HG02870 (cell line): ENCODE data around the gene SLC27A2.

ENCODE experiments used
- ATAC-seq: cut with Tn5 transposase; IDR thresholded peaks from one replicate; pipeline ENCODE4 v1.9.1; 2021; ENCODE audit warnings: mild to moderate bottlenecking, moderate library complexity; ENCODE audit not compliant: unreplicated experiment

Gene SLC27A2

DNA sequence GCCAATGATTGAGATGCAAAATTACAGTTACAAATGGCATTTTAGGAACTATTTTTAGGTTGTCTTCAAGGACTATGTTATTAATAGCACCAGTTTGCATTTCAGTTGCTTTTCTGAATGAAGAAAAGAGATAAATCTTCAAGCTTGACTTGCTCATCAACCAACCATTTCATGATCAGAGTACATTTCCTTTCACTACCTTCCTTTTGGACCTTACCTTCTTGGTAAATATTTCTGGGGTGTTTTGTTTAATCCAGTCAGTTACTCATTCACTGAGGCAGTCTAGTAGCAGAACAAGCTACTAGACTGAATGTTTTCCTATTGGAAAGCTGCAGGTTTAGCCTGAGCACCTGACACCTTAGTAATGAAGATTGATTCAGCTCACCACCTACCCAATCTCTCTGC, 8.2 kb downstream of the SLC27A2 start:
- ATAC-seq = no peak

DNA sequence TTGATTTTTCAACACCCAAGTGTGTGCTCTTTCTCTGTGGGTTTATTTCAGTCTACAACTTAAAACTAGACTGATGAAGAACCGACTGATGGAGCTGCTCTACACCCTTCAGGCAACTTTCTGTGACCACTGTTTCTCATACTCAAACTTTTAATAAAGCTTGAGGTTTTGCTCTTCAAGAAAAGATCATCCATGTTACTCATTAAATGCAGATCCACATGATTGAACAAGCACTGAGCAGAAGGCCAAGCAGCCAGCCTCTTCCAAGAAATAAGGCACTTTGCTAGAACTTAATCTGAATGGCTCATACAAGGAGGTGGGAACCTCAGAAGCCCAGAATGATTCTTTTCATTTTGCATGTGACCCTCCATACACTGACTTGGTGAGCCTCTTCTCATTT, 8.7 kb downstream of the SLC27A2 start:
- ATAC-seq = no peak

DNA sequence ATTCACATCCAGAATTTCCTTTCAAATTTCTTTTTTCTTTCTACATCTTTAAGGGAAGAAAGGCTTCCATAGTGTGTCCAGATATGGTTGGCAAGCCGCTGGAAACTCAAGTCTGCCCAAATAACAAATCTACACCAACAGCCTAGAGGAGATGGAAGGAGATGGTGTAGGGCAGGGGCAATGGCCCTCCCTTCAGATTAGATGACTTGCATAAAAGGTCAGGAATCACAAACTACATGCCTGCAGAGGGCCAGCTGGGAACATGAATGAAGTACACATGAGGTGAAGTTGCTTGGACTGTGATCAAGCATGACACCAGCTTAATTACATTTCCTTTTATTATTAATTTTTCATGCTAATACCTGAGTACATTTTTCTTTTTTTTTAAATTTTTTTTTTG, 10.2 kb downstream of the SLC27A2 start:
- no peak for ATAC-seq

DNA sequence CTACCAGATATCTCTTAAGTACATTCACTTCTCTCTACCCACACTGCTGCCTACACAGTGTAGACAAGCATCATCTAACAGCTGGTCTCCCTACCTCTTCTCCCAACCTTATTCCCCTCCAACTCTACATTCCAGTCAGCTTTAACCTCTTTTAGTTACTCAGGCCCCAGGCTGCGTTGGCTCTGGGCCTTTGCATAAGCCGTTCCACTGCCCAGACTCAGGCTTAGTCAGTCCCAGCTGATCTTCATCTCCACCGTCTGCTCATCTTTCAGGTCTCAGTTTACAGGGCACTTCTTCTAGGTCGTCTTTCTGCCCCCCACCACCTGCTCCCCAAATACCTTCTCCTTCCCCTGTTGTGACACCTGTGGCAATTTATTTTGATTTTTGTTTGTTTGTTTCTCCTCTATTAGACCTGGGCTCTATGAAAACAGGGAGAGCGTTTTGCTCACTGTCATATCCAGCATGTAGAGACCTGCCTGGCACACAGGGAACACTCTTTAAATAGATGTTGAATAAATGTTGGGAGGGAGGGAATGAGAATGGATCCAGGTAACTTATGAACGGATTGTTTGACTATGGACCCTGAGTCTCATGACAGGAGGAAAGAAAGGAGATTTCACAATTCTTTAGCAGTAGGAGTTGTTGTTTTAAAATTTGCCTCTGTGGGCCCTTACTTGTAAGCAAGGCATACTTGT, 11.1 kb downstream of the SLC27A2 start:
- no peak for ATAC-seq

DNA sequence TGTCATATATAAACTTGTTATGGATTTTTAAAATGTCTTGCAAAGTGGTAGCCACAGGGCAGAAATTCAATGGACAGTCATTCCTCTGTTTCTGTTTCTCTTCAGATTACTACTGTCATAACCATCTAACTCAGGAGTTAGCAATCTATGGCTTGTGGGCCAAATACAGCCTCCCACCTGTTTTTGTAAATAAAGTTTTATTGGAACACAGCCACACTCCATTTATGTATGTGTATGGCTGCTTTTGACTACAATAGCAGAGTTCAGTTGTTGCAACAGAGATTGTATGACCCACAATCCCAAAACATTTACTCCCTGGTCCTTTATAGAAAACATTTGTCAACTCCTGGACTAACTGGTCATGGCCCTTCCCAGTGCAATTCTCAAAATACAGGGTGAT, 20.0 kb downstream of the SLC27A2 start:
- ATAC-seq = no peak

DNA sequence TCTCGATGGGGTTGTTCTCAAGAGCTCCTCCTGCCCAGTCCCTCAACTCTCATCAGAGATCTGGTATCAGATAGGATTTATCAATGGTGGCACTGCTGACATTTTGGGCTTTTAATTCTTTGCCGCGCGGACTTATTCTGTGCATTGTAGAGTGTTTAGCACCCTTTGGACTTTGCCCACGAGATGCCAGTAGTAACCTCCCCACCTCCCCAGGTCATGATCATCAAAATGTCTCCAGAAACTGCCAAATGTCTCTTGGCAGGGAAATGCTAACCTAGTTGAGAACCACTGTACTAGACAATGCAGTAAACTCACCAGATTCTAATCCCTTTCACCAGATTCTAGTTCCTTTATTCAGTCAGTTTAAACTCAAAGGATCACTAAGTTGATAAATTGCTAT, 24.0 kb downstream of the SLC27A2 start:
- ATAC-seq = no peak

DNA sequence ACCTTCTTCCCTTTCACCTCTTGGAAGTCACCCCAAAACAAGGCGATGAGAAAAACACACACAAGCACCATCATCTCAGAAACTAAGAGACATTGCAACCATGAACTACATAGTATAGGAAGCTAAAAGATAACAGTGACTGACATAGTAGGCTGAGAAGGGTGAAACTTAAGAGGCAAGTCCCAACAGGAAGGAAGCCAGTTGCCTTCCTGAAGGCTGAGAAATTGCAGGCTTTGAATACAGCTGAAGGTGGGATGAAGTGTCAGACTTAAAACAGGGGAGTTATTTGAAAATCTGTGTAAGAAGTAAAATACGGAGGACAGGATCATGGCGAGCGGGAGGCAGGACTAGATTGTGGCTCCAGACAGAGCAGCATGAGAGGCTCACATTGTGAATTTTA, 27.8 kb downstream of the SLC27A2 start:
- ATAC-seq = no peak

DNA sequence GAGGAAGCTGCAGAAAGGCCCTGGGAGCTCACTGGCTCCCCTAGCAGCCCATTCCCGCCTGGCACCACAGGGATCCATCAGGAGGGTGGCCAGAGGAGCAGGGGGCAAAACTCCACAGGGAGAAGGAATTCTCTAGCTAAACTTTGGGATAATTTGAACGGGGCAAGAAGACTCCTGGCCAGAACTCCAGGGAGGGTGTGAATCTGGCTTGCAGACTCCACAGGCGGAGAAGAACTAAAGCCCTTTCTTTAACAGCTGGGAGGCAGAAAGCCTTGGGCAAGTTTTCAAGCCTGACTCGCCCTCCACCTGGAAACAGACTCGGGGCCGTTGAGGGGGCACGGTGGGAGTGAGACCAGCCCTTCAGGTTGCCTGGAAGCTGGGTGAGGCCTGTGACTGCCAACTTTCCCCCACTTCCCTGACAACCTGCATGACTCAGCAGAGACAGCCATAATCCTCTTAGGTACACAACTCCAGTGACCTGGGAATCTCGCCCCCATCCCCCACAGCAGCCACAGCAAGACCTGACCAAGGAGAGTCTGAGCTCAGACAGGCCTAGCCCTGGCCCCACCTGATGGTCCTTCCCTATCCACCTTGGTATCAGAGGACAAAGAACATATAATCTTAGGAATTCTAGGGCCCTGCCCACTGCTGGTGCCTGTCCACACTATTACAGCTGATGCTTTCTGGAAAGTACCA, 28.6 kb downstream of the SLC27A2 start:
- ATAC-seq = no peak

DNA sequence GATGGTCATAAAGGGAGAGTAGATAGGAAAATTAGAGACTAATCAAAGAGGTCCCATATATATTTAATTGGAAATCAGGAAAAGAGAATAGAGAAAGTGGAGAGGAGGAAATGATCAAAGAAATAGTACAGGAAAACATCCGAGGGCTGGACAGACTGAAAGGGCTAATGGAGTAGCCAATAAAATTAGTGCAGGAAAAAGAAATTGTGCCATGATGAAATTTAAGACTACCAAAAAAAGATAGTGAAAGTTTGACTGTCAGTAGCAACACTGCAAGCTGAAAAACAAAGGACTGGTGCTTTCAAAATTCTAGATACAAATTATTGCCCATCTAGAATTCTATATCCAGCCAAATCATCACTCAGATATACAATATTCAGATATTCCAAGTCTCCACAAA, 36.3 kb downstream of the SLC27A2 start:
- ATAC-seq = no peak

DNA sequence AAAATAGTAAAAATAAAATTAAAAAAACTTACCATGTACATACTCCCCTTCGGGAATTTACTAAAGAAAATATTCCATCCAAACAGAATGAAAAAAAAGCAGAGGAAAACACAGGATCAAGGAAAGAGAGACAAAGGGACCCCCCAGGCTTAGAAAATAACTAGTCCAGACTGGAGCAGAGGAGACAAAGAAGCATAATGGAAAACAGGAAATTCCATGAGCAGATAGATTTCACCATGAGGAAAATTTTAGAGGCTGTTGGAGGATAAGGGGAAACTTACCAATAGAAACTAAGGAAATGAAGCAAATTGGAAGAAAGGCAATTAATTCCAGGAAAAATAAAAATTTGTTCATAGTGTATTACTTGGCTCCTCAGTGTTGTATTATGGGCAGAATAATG, 36.7 kb downstream of the SLC27A2 start:
- no peak for ATAC-seq

DNA sequence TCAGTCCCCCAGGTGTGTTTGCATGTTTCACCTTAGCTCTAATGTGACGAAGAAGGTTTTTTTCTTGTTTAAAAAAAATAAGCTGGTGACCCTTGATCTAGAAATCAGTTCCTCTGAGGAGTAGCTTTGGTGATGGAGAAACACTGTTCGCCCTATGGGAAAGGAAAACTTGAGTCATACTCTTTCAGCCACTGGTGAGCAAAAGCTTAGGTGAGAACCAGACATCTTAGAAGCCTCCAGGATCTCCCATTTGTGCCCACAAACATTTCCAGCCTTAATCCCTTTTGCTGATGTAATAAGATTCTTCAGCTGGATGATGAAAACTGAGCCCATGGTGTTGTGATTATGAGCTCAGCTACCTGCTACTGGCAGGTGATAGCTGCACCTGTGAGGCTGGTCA, 37.8 kb downstream of the SLC27A2 start:
- ATAC-seq = no peak

DNA sequence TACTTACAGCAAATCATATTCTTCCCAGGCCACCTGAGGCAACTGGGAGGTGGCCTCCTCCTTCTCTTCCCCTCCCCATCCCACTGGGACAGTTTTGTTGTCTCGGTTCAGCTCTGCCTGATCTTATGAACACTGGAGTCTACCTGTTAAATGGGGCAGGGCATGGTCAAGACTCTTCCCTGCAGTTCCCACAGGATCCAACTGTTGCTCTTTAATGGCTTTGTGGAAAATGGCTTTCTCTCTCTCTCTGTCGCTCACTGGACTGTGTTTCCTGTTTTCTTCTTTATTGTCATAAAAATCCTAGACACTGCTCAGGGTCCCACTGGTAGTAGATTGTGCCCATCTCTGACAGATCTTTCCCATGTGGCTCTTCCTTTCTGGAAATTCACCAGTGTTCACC, 40.2 kb downstream of the SLC27A2 start:
- ATAC-seq = no peak

DNA sequence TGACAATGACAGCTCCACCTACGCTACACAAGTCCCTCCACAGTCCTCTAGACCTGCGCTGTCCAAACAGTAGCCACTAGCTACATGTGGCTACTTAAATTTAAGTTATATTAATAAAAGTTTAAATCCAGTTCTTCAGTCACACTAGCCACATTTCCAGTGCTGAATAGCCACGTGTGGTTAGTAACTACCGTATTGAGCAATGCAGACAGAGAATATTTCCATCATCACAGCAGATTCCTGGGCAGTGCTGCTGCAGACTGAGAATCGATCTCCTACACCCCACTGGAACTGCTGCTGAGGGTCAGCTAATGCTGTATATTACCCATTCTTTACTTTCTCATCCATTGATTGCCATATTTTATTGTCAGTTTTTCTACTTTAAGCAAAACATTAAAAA, 42.6 kb downstream of the SLC27A2 start:
- ATAC-seq = no peak

DNA sequence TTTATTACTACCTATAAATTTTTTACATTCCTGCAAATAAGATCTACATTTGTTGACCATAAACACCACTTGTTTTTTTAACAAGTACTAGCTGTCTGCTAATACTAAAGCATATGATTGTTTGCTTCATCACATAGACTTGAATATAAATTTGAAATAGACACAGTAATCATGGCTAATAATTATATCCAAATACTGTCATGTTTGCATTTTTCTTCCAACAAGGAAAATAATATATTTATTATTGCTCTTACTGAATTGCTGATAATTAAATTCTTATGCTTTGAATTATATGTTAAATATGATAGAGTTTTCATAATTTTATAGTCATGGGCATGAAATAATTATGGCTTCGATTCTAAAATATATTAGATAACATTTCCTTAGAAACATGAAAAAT, 43.1 kb downstream of the SLC27A2 start:
- no peak for ATAC-seq

DNA sequence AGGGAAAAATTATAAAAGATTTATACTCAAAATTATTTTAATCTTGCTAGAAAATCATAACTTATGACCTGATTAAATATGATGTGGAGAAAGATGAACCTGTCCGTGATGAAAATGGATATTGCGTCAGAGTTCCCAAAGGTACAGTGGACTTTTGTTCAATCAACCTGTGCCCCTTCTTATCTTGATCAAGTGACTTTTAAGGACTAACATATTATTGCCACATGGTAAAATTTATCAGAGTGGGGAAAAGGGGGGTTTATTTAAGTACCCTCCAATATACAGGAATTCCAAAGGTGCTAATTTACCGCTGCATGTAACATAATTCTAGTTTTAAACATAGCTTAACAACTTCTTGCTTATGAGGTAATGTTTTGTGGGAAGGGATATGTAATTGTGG, 43.9 kb downstream of the SLC27A2 start:
- ATAC-seq = no peak

DNA sequence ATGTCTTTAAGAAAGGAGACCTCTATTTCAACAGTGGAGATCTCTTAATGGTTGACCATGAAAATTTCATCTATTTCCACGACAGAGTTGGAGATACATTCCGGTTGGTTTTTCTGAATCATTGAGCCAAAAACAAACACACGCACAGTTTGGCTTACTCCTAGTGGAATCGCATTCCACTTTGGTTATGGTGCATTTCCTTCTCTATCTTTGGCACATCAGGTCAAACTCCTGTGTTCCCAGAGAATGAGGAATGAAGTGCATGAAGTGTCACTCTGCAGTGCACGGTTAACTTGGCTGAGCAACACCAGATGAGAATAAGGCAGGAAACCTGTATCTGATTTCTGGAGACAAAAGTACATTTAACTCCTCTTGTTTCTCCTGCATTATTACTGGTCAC, 45.1 kb downstream of the SLC27A2 start:
- ATAC-seq = no peak

DNA sequence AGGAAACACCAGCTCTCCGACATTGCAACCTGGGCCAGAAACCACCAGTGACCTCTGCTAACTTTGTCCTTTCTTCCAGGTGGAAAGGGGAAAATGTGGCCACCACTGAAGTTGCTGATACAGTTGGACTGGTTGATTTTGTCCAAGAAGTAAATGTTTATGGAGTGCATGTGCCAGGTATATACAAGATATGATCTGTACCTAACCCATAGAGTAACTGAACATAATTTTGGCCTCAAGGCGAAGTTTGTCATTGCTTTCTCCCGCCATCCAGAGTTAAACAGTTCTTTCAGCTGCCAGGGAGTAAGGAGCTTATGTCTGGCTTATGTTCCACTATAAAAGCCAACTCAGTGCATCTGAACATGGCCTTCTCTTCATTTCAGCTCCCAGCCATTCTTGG, 46.9 kb downstream of the SLC27A2 start:
- no peak for ATAC-seq

DNA sequence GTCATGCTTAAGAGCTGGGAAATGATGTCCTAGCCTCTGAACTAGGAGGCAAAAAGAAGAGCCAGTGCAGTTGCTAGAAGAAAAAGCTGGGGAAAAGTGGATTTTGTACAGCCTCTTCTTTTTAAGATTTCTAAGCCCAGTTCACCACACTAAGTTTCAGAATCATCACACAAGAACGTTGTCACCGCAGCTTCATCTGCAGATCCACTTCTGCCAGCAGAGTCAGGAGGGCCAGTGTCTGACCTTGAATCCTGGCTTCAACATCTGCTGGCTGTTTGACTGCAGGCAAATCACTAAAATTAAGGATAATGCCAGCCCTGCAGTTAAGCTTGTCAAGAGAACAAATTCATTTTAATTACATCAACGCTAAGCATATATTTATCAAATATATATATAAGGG, 47.3 kb downstream of the SLC27A2 start:
- no peak for ATAC-seq

DNA sequence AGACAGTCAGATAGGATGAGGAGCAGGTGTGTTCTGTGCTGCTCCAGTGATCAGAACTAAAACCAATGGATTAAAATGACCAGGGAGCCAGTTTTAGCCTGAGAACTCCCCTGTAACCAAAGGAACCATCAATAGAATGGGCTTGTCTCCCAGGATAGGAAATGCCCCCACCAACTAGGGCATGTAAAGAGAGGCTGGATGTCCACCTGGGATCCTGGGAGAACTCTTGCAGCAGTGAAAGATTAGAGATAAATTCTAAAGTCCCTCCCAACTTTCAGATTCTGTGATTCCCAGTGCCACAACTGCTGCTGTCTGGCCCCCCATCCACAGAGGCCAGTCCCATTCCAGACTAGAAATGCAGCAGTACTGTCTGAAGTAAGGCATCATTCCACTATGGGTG, 49.8 kb downstream of the SLC27A2 start:
- ATAC-seq = no peak

DNA sequence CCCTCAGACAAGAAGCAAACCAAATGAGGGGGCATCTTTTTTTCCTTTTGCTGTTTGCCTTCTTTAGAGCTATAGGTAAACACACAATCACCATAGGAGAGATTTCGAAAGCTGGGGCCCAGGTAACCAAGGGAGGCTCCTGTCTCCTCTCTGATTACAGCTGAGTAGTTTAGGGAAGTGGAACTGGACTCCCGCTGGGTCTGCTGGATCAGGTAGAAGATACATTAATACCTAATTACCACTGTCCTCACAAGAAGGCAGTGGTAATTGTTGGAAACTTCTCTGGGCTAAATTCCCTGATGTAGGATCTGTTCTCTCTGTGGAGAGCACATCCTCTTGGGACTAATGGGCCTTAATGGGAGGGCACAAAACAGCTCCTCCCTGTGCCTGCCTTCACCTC, 50.8 kb downstream of the SLC27A2 start:
- ATAC-seq = no peak

DNA sequence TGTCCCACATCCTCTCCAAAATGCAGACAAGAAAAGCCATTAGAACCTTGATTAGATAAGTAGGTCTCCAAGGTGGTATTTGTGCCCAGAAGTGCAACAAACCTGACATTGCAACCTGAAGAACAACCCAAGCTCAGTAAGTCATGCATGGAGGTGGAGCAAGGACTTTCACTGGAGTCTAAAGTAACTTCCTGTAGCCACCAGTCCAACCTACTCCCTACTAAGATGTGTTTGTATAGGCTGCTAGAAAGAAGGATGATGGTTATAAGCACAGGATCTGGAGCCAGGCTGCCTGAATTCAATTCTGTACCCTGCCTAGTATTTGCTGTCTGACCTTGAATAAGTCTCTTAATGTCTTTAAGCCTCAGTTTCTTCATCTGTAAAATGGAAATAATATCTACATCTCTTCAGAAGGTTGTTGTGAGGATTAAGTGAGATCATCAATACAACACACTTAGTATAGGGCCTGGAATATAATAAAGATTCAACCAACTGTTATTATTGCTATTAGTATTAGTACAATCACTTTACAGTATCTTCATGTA, 51.3 kb downstream of the SLC27A2 start:
- ATAC-seq = no peak

DNA sequence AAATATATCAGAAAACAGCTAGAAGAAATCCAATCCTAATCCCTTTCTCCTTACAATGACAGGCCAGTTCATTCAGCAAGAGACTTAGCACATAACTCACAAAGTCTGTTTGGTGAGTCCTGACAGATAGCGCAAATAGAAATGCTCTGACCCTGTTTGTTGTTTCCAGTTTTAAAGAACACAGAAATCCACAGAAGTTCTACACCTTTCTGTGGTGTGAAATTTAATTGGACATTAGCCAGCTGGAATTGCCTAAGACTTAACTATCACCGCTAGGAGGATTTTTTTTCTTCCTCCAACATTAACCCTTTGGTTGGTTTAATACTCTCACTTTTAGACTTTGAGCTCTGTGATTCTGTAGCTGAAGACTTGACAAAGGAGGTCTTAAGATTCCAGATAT, 52.8 kb downstream of the SLC27A2 start:
- no peak for ATAC-seq

DNA sequence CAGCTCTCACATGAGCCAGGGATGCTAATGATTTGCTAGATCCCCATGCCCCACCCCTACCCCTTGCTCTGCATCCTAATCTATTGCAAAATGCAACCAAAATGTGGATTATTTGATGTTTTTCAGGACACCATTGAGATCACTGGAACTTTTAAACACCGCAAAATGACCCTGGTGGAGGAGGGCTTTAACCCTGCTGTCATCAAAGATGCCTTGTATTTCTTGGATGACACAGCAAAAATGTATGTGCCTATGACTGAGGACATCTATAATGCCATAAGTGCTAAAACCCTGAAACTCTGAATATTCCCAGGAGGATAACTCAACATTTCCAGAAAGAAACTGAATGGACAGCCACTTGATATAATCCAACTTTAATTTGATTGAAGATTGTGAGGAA, 53.8 kb downstream of the SLC27A2 start:
- ATAC-seq = no peak
